Keratinocyte (primary cell): ENCODE results near the gene TJP3. TPM values are rescaled to one million over a fixed set of nuclear protein-coding genes. Genes with fewer than 3 reads are reported as not detected.

Source experiments
- DNase-seq: peaks from one replicate; pipeline ENCODE4 v3.0.0-alpha.2; 2011; ENCODE audit warnings: low read depth, missing footprints, low spot score
- FAIRE-seq: peaks from 2 replicates; lab custom pipeline; 2011; peaks lifted over from hg19 to GRCh38; lab: Jason Lieb, UNC
- H2AFZ ChIP-seq: 2 replicates; pipeline ENCODE4 v1.6.0; 2012; ENCODE audit warnings: low read length, control low read depth, inconsistent platforms; ENCODE audit not compliant: control insufficient read depth
- H3K27ac ChIP-seq: 2 replicates; pipeline ENCODE4 v1.5.1; 2011; ENCODE audit warnings: low read length; ENCODE audit not compliant: control insufficient read depth, insufficient read depth
- H3K27me3 ChIP-seq: 3 replicates; pipeline ENCODE4 v1.6.0; 2011; ENCODE audit warnings: low read length; ENCODE audit not compliant: control insufficient read depth, insufficient read depth; ENCODE audit errors: extremely low read depth
- H3K36me3 ChIP-seq, 2 experiments: 2 replicates in 1 of 2; 3 replicates in 1 of 2; pipeline ENCODE4 v1.5.1; 2011; ENCODE audit warnings: low read length in 2 of 2, mild to moderate bottlenecking in 1 of 2; ENCODE audit not compliant: control insufficient read depth in 2 of 2, insufficient read depth in 2 of 2; ENCODE audit errors: extremely low read depth in 1 of 2
- H3K4me1 ChIP-seq: 3 replicates; pipeline ENCODE4 v1.5.1; 2011; ENCODE audit warnings: low read length; ENCODE audit not compliant: control insufficient read depth, insufficient read depth; ENCODE audit errors: extremely low read depth
- H3K4me2 ChIP-seq: 3 replicates; pipeline ENCODE4 v1.6.0; 2011; ENCODE audit warnings: low read depth, low read length; ENCODE audit not compliant: control insufficient read depth, insufficient read depth; ENCODE audit errors: extremely low read depth
- H3K4me3 ChIP-seq, 3 experiments: fragments of 200-600 bp in 1 of 3; sonication (generic) in 1 of 3; 2 replicates in 2 of 3; 3 replicates in 1 of 3; pipeline ENCODE4 v1.5.1; 2011 to 2016; ENCODE audit warnings: low read length in 3 of 3, mild to moderate bottlenecking in 3 of 3, control low read depth in 2 of 3, inconsistent platforms in 1 of 3, low read depth in 1 of 3, mixed read lengths in 1 of 3, mixed run types in 1 of 3, moderate library complexity in 1 of 3; ENCODE audit not compliant: control insufficient read depth in 2 of 3, insufficient read depth in 2 of 3; ENCODE audit errors: extremely low read depth in 1 of 3
- H3K79me2 ChIP-seq: 2 replicates; pipeline ENCODE4 v1.6.0; 2012; ENCODE audit warnings: low read length; ENCODE audit not compliant: control insufficient read depth, insufficient read depth
- H3K9ac ChIP-seq: 3 replicates; pipeline ENCODE4 v1.6.0; 2011; ENCODE audit warnings: low read length; ENCODE audit not compliant: control insufficient read depth, insufficient read depth; ENCODE audit errors: extremely low read depth
- H3K9me1 ChIP-seq: 3 replicates; pipeline ENCODE4 v1.6.0; 2011; ENCODE audit warnings: low read length; ENCODE audit not compliant: control insufficient read depth, insufficient read depth; ENCODE audit errors: extremely low read depth
- H3K9me3 ChIP-seq: 2 replicates; pipeline ENCODE4 v1.5.1; 2012; ENCODE audit warnings: low read depth, low read length; ENCODE audit not compliant: control insufficient read depth
- H4K20me1 ChIP-seq: 3 replicates; pipeline ENCODE4 v1.6.0; 2011; ENCODE audit warnings: low read length; ENCODE audit not compliant: control insufficient read depth, insufficient read depth; ENCODE audit errors: extremely low read depth
- EZH2 ChIP-seq: IDR thresholded peaks from one replicate; pipeline ENCODE4 v1.6.1; 2012; ENCODE audit warnings: inconsistent platforms, mild to moderate bottlenecking, low read length, moderate library complexity
- dilution Hi-C: fragments of 300-500 bp; cut with MboI; formaldehyde crosslinking; loops from one replicate; pipeline ENCODE4 v1.7.0; 2020; ENCODE audit warnings: low sequenced_read_pairs; ENCODE audit not compliant: extremely low pct_ligation_motif_present
- polyA plus RNA-seq, 5 experiments: library from polyadenylated mRNA; depleted of rRNA in 3 of 5; stranded (reverse) in 3 of 5; stranded (forward) in 1 of 5; unstranded in 1 of 5; fragments of >200 nt; gene quantifications; 1 replicate in 1 of 5; 2 replicates in 3 of 5; 3 replicates in 1 of 5; pipeline versions ENCODE4 v1.2.1 to v1.2.3, GENCODE V29; 2011 to 2012; ENCODE audit warnings: missing spikeins in 2 of 5, low read depth in 1 of 5, low replicate concordance in 1 of 5
- TF ChIP-seq, protein P1 (sequence below), 3 experiments: IDR thresholded peaks in 1 of 3; conservative IDR thresholded peaks in 1 of 3; optimal IDR thresholded peaks in 1 of 3; 2 replicates in 2 of 3; 3 replicates in 1 of 3; pipeline versions ENCODE3 to v1.5.1; 2011; ENCODE audit warnings: low read length in 3 of 3, mild to moderate bottlenecking in 3 of 3, moderate library complexity in 2 of 3, control low read depth in 1 of 3, inconsistent platforms in 1 of 3; ENCODE audit not compliant: insufficient read depth in 2 of 3; ENCODE audit errors: extremely low read depth in 1 of 3

The TJP3 gene
- polyA plus RNA-seq, 1 donor (not counting 4 experiments of a cell fraction or from before 2014, with no cell fraction given), result 0.08 TPM

DNA sequence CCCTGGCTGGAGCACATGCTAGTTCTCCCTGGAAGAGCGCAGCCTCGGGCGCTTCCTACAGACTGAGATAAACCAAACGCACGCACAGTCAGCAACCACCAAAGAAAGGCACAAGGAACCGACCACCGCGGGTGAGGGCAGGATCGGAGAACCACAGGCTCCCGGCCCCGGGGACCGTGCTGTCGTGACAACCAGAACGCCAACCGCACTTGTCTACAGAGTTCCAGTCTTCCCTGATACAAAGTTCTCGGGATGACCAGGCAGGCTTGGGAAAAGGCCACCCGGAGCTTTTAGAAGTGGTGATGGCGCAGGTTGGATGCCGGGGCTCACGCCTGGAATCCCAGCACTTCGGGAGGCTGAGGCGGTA is 48.5 kb upstream of the TJP3 start:
- Histone ChIP-seq H2AFZ (no peak overlapping the region), H3K4me3 (no peak overlapping the region), H3K9me1 (no peaks in the 10 kb centered on the region), H3K27ac (no peak overlapping the region), H3K79me2 (no peaks in the 10 kb centered on the region), H3K9me3 (no peaks in the 10 kb centered on the region), H3K36me3 (peaks cover 4 to 25% of the 10 kb centered on the region in 2 experiments), H3K27me3 (no peaks in the 10 kb centered on the region), H3K4me2 (no peak overlapping the region), H3K4me1 (peaks cover 2% of the 10 kb centered on the region), H3K9ac (no peak overlapping the region), H4K20me1 (no peaks in the 10 kb centered on the region)
- TF ChIP-seq EZH2, result no peak
- TF ChIP-seq, protein P1, sequence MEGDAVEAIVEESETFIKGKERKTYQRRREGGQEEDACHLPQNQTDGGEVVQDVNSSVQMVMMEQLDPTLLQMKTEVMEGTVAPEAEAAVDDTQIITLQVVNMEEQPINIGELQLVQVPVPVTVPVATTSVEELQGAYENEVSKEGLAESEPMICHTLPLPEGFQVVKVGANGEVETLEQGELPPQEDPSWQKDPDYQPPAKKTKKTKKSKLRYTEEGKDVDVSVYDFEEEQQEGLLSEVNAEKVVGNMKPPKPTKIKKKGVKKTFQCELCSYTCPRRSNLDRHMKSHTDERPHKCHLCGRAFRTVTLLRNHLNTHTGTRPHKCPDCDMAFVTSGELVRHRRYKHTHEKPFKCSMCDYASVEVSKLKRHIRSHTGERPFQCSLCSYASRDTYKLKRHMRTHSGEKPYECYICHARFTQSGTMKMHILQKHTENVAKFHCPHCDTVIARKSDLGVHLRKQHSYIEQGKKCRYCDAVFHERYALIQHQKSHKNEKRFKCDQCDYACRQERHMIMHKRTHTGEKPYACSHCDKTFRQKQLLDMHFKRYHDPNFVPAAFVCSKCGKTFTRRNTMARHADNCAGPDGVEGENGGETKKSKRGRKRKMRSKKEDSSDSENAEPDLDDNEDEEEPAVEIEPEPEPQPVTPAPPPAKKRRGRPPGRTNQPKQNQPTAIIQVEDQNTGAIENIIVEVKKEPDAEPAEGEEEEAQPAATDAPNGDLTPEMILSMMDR (optimal IDR thresholded peaks at IDR 0.05 in 1 of 3, IDR thresholded peaks at IDR 0.05 in 1 of 3, conservative IDR thresholded peaks at IDR 0.05 in 1 of 3; ENCODE audit: extremely low read depth in 1 of 3, insufficient read depth in 2 of 3, low read length in 3 of 3), result no peak
- dilution Hi-C loops, result no loop called here
- DNase-seq (no peak), FAIRE-seq (no peak)

DNA sequence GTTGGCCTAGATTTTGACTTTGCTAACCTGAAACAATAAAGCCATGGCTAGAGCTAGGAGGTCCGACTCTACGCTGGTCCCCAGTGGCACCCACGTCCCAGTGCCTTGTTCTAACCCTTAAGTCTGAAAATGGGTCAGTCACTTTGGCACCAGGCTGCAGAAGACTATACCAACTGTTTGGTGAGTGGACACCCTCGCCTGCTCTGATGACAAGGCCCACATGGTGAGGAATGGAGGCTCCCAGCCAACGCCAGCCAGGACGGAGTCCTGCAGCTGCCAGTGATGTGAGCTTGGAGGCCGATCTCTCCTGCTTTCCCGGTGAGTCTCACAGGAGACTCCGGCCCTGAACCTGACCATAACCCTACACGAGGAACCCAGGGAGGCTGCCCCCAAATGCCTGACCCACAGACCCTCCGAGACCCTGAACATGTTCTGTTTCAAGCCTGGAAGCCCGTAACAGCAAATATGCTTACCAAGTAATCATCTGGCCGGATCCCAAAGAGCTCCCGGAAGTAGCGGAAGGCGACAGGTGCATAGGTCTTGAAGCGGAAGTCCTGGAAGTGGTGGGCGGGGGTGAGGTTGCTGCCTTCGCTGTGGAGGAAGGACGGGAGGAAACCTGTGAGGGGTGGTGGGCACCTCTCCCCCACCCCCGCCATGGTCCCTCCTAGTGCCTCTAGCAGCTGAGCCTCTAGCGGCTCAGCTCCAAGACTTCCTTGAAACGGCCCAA is 47.5 kb upstream of the TJP3 start:
- TF ChIP-seq, protein P1 (optimal IDR thresholded peaks at IDR 0.05 in 1 of 3, IDR thresholded peaks at IDR 0.05 in 1 of 3, conservative IDR thresholded peaks at IDR 0.05 in 1 of 3; ENCODE audit: extremely low read depth in 1 of 3, insufficient read depth in 2 of 3, low read length in 3 of 3), result no peak
- no peak for TF ChIP-seq EZH2
- no peaks in the 10 kb centered on the region for H3K4me1 ChIP-seq
- H3K79me2 ChIP-seq, result no peaks in the 10 kb centered on the region
- no peaks in the 10 kb centered on the region for H3K27me3 ChIP-seq
- no peaks in the 10 kb centered on the region for H3K9me1 ChIP-seq
- H3K36me3 ChIP-seq, result peaks cover 4 to 25% of the 10 kb centered on the region in 2 experiments
- no peak overlapping the region for H2AFZ ChIP-seq
- no peak overlapping the region for H3K4me2 ChIP-seq
- dilution Hi-C loops, result no loop called here
- H4K20me1 ChIP-seq, result no peaks in the 10 kb centered on the region
- no peak for DNase-seq
- H3K9me3 ChIP-seq, result no peaks in the 10 kb centered on the region
- H3K4me3 ChIP-seq, result no peak overlapping the region
- no peak overlapping the region for H3K27ac ChIP-seq
- H3K9ac ChIP-seq, result no peak overlapping the region
- FAIRE-seq, result no peak
